Activated CD8-positive, alpha-beta memory T cell treated with anti-CD3 and anti-CD28 coated beads, Interleukin-2, amount 50 U/mL, for 48 hours (primary cell): ENCODE data around the gene KRTAP4-12.
"Not testable (repeated sequence)": the region's sequence is repeated elsewhere in the genome, so short reads cannot be mapped to it uniquely, and the experiment has no call there.

Experiments
- DNase-seq: peaks from one replicate; pipeline ENCODE4 v3.0.0-alpha.2; 2020

Gene KRTAP4-12

DNA sequence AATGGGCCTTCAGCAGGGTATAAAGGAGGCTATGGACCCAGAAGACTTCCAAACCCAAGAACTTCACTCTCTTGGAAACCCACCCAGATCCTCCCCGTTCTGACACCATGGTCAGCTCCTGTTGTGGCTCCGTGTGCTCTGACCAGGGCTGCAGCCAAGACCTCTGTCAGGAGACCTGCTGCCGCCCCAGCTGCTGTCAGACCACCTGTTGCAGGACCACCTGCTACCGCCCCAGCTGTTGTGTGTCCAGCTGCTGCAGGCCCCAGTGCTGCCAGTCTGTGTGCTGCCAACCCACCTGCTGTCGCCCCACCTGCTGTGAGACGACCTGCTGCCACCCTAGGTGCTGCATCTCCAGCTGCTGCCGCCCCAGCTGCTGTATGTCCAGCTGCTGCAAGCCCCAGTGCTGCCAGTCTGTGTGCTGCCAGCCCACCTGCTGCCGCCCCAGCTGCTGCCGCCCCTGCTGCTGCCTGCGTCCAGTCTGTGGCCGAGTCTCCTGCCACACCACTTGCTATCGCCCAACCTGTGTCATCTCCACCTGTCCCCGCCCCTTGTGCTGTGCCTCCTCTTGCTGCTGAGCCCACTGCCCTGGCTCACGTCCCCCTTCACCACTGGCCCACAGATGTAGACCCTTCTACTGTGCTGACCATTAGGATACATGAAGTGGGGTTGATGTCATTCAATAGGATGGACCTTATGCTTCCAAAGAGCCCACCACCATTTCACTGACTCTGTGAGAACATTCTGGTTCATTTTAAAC is 39.7 kb downstream of the KRTAP4-12 start, which contains the start of gene KRTAP4-7:
KRTAP4-7 (plus strand) TSS at position 51 of the 757 bp plus-strand sequence; CDS start at position 108, 57 bp downstream.
- not testable (repeated sequence) for DNase-seq

DNA sequence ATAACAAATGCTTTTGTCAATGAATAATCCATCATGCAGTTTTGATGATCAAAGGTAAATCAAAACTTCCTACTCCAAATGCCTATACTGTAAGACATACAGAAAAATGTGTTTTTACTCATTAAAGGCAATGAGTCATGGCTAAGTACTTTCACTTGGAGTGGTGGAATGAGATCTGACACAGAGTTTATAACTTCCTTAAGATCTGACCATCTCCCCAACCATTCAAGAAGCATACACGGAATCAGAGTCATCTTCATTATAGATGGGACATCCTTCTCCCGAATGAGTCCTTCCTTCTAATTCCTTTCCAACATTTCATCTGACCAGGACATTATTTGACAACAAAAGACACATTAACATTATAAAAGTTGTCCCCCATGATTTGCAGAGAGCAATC is 40.6 kb downstream of the KRTAP4-12 start:
- DNase-seq = not testable (repeated sequence)

GRCh38 chr17:41082626-41083025 is 41.4 kb downstream of the KRTAP4-12 start:
- no peak for DNase-seq

GRCh38 chr17:41076788-41077187 is 47.2 kb downstream of the KRTAP4-12 start:
- no peak for DNase-seq

- DNase-seq = no peak
These were observed 50.3 kb downstream of the KRTAP4-12 start for GRCh38 chr17:41073676-41074075.
